SIG-M5 (cell line): Measurements from ENCODE around the gene TSKS.

ENCODE experiments used
- DNase-seq: peaks from one replicate; lab custom pipeline; 2025; lab: John Stamatoyannopoulos, UW

Gene TSKS

GRCh38 chr19:49795615-49796014, 32.5 kb upstream of the TSKS start:
- DNase-seq, result no peak

- DNase-seq, result no peak
These were observed 30.4 kb upstream of the TSKS start for GRCh38 chr19:49793561-49793840.

- DNase-seq, result no peak
These were observed 29.9 kb upstream of the TSKS start for GRCh38 chr19:49792829-49793560.

- no peak for DNase-seq
These were observed 28.8 kb upstream of the TSKS start for GRCh38 chr19:49791776-49792445.

- no peak for DNase-seq
These were observed 27.8 kb upstream of the TSKS start for GRCh38 chr19:49790866-49791265.

GRCh38 chr19:49788857-49789256, 25.8 kb upstream of the TSKS start:
- DNase-seq, result no peak

GRCh38 chr19:49787746-49788145, 24.6 kb upstream of the TSKS start:
- DNase-seq, result no peak

GRCh38 chr19:49786376-49786820, 23.3 kb upstream of the TSKS start:
- no peak for DNase-seq

GRCh38 chr19:49782515-49782914, 19.4 kb upstream of the TSKS start:
- no peak for DNase-seq

GRCh38 chr19:49781394-49781793, 18.3 kb upstream of the TSKS start:
- no peak for DNase-seq

- DNase-seq, result no peak
These were observed 17.8 kb upstream of the TSKS start for GRCh38 chr19:49780861-49781260.

- DNase-seq, result no peak
These were observed 16.8 kb upstream of the TSKS start for GRCh38 chr19:49779731-49780555.

- DNase-seq, result no peak
These were observed 13.3 kb upstream of the TSKS start for GRCh38 chr19:49776371-49776764.

- DNase-seq, result no peak
These were observed 12.8 kb upstream of the TSKS start for GRCh38 chr19:49775742-49776370.

- DNase-seq, result no peak
These were observed 11.9 kb upstream of the TSKS start for GRCh38 chr19:49774969-49775368.

- DNase-seq, result no peak
These were observed 10.7 kb upstream of the TSKS start for GRCh38 chr19:49773663-49774350.

GRCh38 chr19:49772850-49773432, 9.8 kb upstream of the TSKS start:
- no peak for DNase-seq

- no peak for DNase-seq
These were observed 8.6 kb upstream of the TSKS start for GRCh38 chr19:49771674-49772139.

- DNase-seq, result no peak
These were observed 7.4 kb upstream of the TSKS start for GRCh38 chr19:49770529-49770928.

GRCh38 chr19:49767967-49768581, 5.0 kb upstream of the TSKS start:
- DNase-seq, result no peak

GRCh38 chr19:49767381-49767780, 4.3 kb upstream of the TSKS start:
- no peak for DNase-seq
